Measurements from ENCODE around the gene TSC22D3. TPM values are rescaled to one million over a fixed set of nuclear protein-coding genes. Genes with fewer than 3 reads are reported as not detected.
A peak's percentile ranks its signal among the peaks of the same experiment; 100 is the strongest.

The TSC22D3 gene
- total RNA-seq (100 to 1,000 TPM; 303 to 906 (median 347) TPM), polyA plus RNA-seq (100 to 1,000 TPM; 198 to 358 (median 292) TPM)
- long read RNA-seq, donor 1, transcript TSC22D3-206 (3 exons, 2,027 nt), result major isoform, 9 of 12 reads
- long read RNA-seq, donor 1, partial matches to known transcripts, result 0 of 12 reads
- long read RNA-seq, donor 1, other reads (novel, unspliced or antisense), result 0 of 12 reads
- long read RNA-seq, donor 2, transcript TSC22D3-205 (3 exons, 1,812 nt), result minor isoform, 8 of 26 reads
- long read RNA-seq, donor 2, transcript TSC22D3-206 (3 exons, 2,027 nt), result major isoform, 13 of 26 reads
- long read RNA-seq, donor 2, partial matches to known transcripts, result 0 of 26 reads
- long read RNA-seq, donor 2, other reads (novel, unspliced or antisense), result 0 of 26 reads
- long read RNA-seq, donor 3, partial matches to known transcripts, result 0 of 4 reads
- long read RNA-seq, donor 3, other reads (novel, unspliced or antisense), result 0 of 4 reads
- long read RNA-seq, donor 4, partial matches to known transcripts, result 0 of 4 reads
- long read RNA-seq, donor 4, other reads (novel, unspliced or antisense), result 0 of 4 reads
- long read RNA-seq, donor 5, transcript TSC22D3-206 (3 exons, 2,027 nt), result major isoform, 12 of 48 reads
- long read RNA-seq, donor 5, transcript TSC22D3-205 (3 exons, 1,812 nt), result minor isoform, 11 of 48 reads
- long read RNA-seq, donor 5, partial matches to known transcripts, result 19 of 48 reads
- long read RNA-seq, donor 5, other reads (novel, unspliced or antisense), result 0 of 48 reads
- long read RNA-seq, donor 6, transcript TSC22D3-205 (3 exons, 1,812 nt), result minor isoform, 12 of 35 reads
- long read RNA-seq, donor 6, transcript TSC22D3-203 (3 exons, 2,266 nt), result minor isoform, 6 of 35 reads
- long read RNA-seq, donor 6, transcript TSC22D3-206 (3 exons, 2,027 nt), result major isoform, 15 of 35 reads
- long read RNA-seq, donor 6, partial matches to known transcripts, result 0 of 35 reads
- long read RNA-seq, donor 6, other reads (novel, unspliced or antisense), result 0 of 35 reads
- long read RNA-seq, donor 7, transcript TSC22D3-205 (3 exons, 1,812 nt), result minor isoform, 6 of 15 reads
- long read RNA-seq, donor 7, transcript TSC22D3-206 (3 exons, 2,027 nt), result major isoform, 7 of 15 reads
- long read RNA-seq, donor 7, partial matches to known transcripts, result 0 of 15 reads
- long read RNA-seq, donor 7, other reads (novel, unspliced or antisense), result 0 of 15 reads
- long read RNA-seq, donor 8, transcript TSC22D3-206 (3 exons, 2,027 nt), result major isoform, 7 of 14 reads
- long read RNA-seq, donor 8, partial matches to known transcripts, result 0 of 14 reads
- long read RNA-seq, donor 8, other reads (novel, unspliced or antisense), result 0 of 14 reads
- long read RNA-seq, donor 9, transcript TSC22D3-206 (3 exons, 2,027 nt), result major isoform, 8 of 16 reads
- long read RNA-seq, donor 9, transcript TSC22D3-205 (3 exons, 1,812 nt), result minor isoform, 5 of 16 reads
- long read RNA-seq, donor 9, partial matches to known transcripts, result 0 of 16 reads
- long read RNA-seq, donor 9, other reads (novel, unspliced or antisense), result 0 of 16 reads
- long read RNA-seq, donor 10, transcript TSC22D3-205 (3 exons, 1,812 nt), result major isoform, 5 of 9 reads
- long read RNA-seq, donor 10, partial matches to known transcripts, result 0 of 9 reads
- long read RNA-seq, donor 10, other reads (novel, unspliced or antisense), result 0 of 9 reads

- intact Hi-C loops (cut with DNase I; ENCODE audit: low total_unique reads), result loop anchor here (5.0 kb wide), 1 partner anchor 114 kb away; no protein-coding TSS in a partner anchor
- Histone ChIP-seq H3K4me1 (peaks cover 4 to 23% (median 19%) of the 10 kb centered on the region in 4 donors), H3K4me3 (peak within 1 kb of the TSS; percentile 54 to 61 (median 60)), H3K27ac (peak within 1 kb of the TSS; percentile 85 to 90 (median 87)), H3K27me3 (peaks cover 0 to 13% (median 0%) of the 10 kb centered on the region in 3 donors), H3K36me3 (no peaks in the 10 kb centered on the region), H3K9me3 (no peaks in the 10 kb centered on the region)
- TF ChIP-seq POLR2AphosphoS5 (IDR thresholded peaks at IDR 0.05), result peak in 2 of 3 donors; percentile 47 to 79
- TF ChIP-seq POLR2A (IDR thresholded peaks at IDR 0.05), result peak in 1 of 4 donors; percentile 12
- TF ChIP-seq EP300 (IDR thresholded peaks at IDR 0.05), result no peak
- peak in 2 of 7 experiments; percentile 7 to 11 for TF ChIP-seq CTCF (IDR thresholded peaks at IDR 0.05)
- 0 to 25% (median 5%) methylated on average over 13 to 59 of the region's 59 CpGs for WGBS, 5 donors
- peak; percentile 83 to 90 for DNase-seq
Observed at GRCh38 chrX:107775734-107776511, at the start of gene TSC22D3. Gene TSC22D3 (minus strand): TSS chrX:107775787. CDS start chrX:107775419, 368 bp downstream.

DNA sequence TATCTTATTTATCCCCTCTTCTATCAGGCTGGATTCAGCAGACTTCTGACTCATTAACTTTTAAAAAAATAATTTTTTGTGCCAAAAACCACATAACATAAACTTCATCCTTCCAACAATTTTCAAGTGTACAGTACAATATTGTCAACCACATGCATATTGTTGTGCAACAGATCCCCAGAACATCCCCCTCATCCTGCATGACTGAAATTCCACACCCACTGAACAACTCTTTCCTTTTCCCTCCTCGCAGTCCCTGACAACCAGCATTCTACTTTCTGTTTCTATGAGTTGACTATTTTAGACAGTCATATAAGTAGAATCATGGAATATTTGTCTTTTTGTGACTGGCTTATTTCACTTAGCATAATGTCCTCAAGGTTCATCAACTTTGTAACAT is 47.9 kb upstream of the TSC22D3 start:
- WGBS, 5 donors, result 32 to 47% (median 40%) methylated on average over 1 of the region's 1 CpG
- Histone ChIP-seq H3K9me3 (peaks cover 3 to 17% (median 12%) of the 10 kb centered on the region in 4 donors), H3K27me3 (peaks cover 0 to 6% (median 0%) of the 10 kb centered on the region in 3 donors), H3K4me3 (no peak overlapping the region), H3K27ac (no peak overlapping the region), H3K36me3 (no peaks in the 10 kb centered on the region), H3K4me1 (peaks cover 0 to 18% (median 5%) of the 10 kb centered on the region in 4 donors)
- DNase-seq, result peak in 1 of 2 donors; percentile 42
- intact Hi-C loops (cut with DNase I; ENCODE audit: low total_unique reads), result no loop called here
- TF ChIP-seq CTCF (IDR thresholded peaks at IDR 0.05) (no peak), POLR2A (IDR thresholded peaks at IDR 0.05) (no peak), POLR2AphosphoS5 (IDR thresholded peaks at IDR 0.05) (no peak), EP300 (IDR thresholded peaks at IDR 0.05) (no peak)

GRCh38 chrX:107823042-107823441 is 47.5 kb upstream of the TSC22D3 start:
- H3K27ac ChIP-seq, result no peak overlapping the region
- H3K27me3 ChIP-seq, result peaks cover 0 to 6% (median 0%) of the 10 kb centered on the region in 3 donors
- peaks cover 3 to 20% (median 15%) of the 10 kb centered on the region in 4 donors for H3K9me3 ChIP-seq
- H3K4me3 ChIP-seq, result no peak overlapping the region
- H3K36me3 ChIP-seq, result no peaks in the 10 kb centered on the region
- TF ChIP-seq EP300 (IDR thresholded peaks at IDR 0.05), result no peak
- TF ChIP-seq CTCF (IDR thresholded peaks at IDR 0.05), result no peak
- TF ChIP-seq POLR2AphosphoS5 (IDR thresholded peaks at IDR 0.05), result no peak
- no peak for TF ChIP-seq POLR2A (IDR thresholded peaks at IDR 0.05)
- H3K4me1 ChIP-seq, result peaks cover 0 to 18% (median 5%) of the 10 kb centered on the region in 4 donors
- WGBS, 5 donors, result 81 to 94% (median 91%) methylated on average over 2 of the region's 2 CpGs
- intact Hi-C loops (cut with DNase I; ENCODE audit: low total_unique reads), result no loop called here
- no peak for DNase-seq

Data from stomach (tissue), 19 donors.